HG03025 (cell line): Measurements from ENCODE around the gene MYO1G.
"Not testable (repeated sequence)": the region's sequence is repeated elsewhere in the genome, so short reads cannot be mapped to it uniquely, and the experiment has no call there.

ENCODE experiments used
- ATAC-seq: cut with Tn5 transposase; IDR thresholded peaks from one replicate; pipeline ENCODE4 v1.9.1; 2021; ENCODE audit warnings: mild to moderate bottlenecking, moderate library complexity; ENCODE audit not compliant: unreplicated experiment, low FRiP score

The MYO1G gene

GRCh38 chr7:44999245-45000092, 20.7 kb upstream of the MYO1G start:
- ATAC-seq = peak; percentile 59

- ATAC-seq = no peak
Observed at GRCh38 chr7:44998153-44998871, 19.5 kb upstream of the MYO1G start.

- ATAC-seq = no peak
Observed at GRCh38 chr7:44995555-44996493, 17.0 kb upstream of the MYO1G start.

- no peak for ATAC-seq
Observed at GRCh38 chr7:44994877-44995554, 16.2 kb upstream of the MYO1G start.

- not testable (repeated sequence) for ATAC-seq
Observed at GRCh38 chr7:44992004-44992795, 13.4 kb upstream of the MYO1G start.

GRCh38 chr7:44990109-44991023, 11.6 kb upstream of the MYO1G start:
- no peak for ATAC-seq

GRCh38 chr7:44989132-44989531, 10.3 kb upstream of the MYO1G start:
- ATAC-seq = no peak

GRCh38 chr7:44988701-44989100, 9.9 kb upstream of the MYO1G start:
- ATAC-seq = no peak

- no peak for ATAC-seq
Observed at GRCh38 chr7:44987996-44988395, 9.2 kb upstream of the MYO1G start.

GRCh38 chr7:44987457-44987856, 8.6 kb upstream of the MYO1G start:
- no peak for ATAC-seq

- peak; percentile 90 for ATAC-seq
Observed at GRCh38 chr7:44986218-44987053, 7.6 kb upstream of the MYO1G start.

GRCh38 chr7:44985900-44986217, 7.0 kb upstream of the MYO1G start:
- ATAC-seq = peak; percentile 34

- no peak for ATAC-seq
Observed at GRCh38 chr7:44985033-44985695, 6.3 kb upstream of the MYO1G start.

GRCh38 chr7:44984478-44984758, 5.6 kb upstream of the MYO1G start:
- no peak for ATAC-seq

- no peak for ATAC-seq
Observed at GRCh38 chr7:44983742-44984477, 5.1 kb upstream of the MYO1G start.

GRCh38 chr7:44982970-44983369, 4.2 kb upstream of the MYO1G start:
- ATAC-seq = no peak

GRCh38 chr7:44982535-44982923, 3.7 kb upstream of the MYO1G start:
- no peak for ATAC-seq
